PFSK-1 (cell line): Measurements from ENCODE around the gene CERS5.

ENCODE experiments used
- FOXP2 ChIP-seq: optimal IDR thresholded peaks from 2 replicates; pipeline ENCODE3; 2011; ENCODE audit warnings: borderline replicate concordance, control low read depth, inconsistent platforms; ENCODE audit not compliant: insufficient read depth; ENCODE audit errors: extremely low read length, extremely low read depth
- POLR2AphosphoS5 ChIP-seq: IDR thresholded peaks from 2 replicates; pipeline ENCODE4 v1.6.1; 2012; ENCODE audit warnings: low read depth, mild to moderate bottlenecking, control low read depth, low read length, moderate library complexity
- REST ChIP-seq, 2 experiments: IDR thresholded peaks; 2 replicates each; pipeline versions ENCODE4 v1.6.1 to v1.8.0; 2011 to 2012; ENCODE audit warnings: low read depth in 2 of 2, low read length in 2 of 2, control low read depth in 1 of 2, inconsistent platforms in 1 of 2, mild to moderate bottlenecking in 1 of 2, moderate library complexity in 1 of 2; ENCODE audit not compliant: insufficient read depth in 1 of 2
- SIN3A ChIP-seq: IDR thresholded peaks from 2 replicates; pipeline ENCODE4 v1.6.1; 2012; ENCODE audit warnings: mild to moderate bottlenecking, low read length, moderate library complexity, borderline replicate concordance; ENCODE audit not compliant: insufficient read depth
- TAF1 ChIP-seq: IDR thresholded peaks from 2 replicates; pipeline ENCODE4 v1.6.1; 2012; ENCODE audit warnings: low read length, control low read depth, borderline replicate concordance; ENCODE audit not compliant: insufficient read depth

Gene CERS5

GRCh38 chr12:50184261-50184660 lies 17.1 kb upstream of the CERS5 start:
- TF ChIP-seq TAF1 = no peak
- TF ChIP-seq POLR2AphosphoS5 = no peak
- no peak for TF ChIP-seq FOXP2
- TF ChIP-seq REST (IDR thresholded peaks at IDR 0.05; ENCODE audit: insufficient read depth in 1 of 2, low read depth in 2 of 2, low read length in 2 of 2) = no peak
- no peak for TF ChIP-seq SIN3A

GRCh38 chr12:50182461-50182860 lies 15.3 kb upstream of the CERS5 start:
- TF ChIP-seq TAF1 = no peak
- no peak for TF ChIP-seq REST (IDR thresholded peaks at IDR 0.05; ENCODE audit: insufficient read depth in 1 of 2, low read depth in 2 of 2, low read length in 2 of 2)
- TF ChIP-seq SIN3A = no peak
- no peak for TF ChIP-seq FOXP2
- TF ChIP-seq POLR2AphosphoS5 = no peak

GRCh38 chr12:50181691-50182090 lies 14.5 kb upstream of the CERS5 start:
- TF ChIP-seq POLR2AphosphoS5 (no peak), SIN3A (no peak), REST (IDR thresholded peaks at IDR 0.05; ENCODE audit: insufficient read depth in 1 of 2, low read depth in 2 of 2, low read length in 2 of 2) (no peak), TAF1 (no peak), FOXP2 (no peak)

- TF ChIP-seq REST (IDR thresholded peaks at IDR 0.05; ENCODE audit: insufficient read depth in 1 of 2, low read depth in 2 of 2, low read length in 2 of 2) = no peak
- no peak for TF ChIP-seq TAF1
- TF ChIP-seq SIN3A = no peak
- TF ChIP-seq POLR2AphosphoS5 = no peak
- TF ChIP-seq FOXP2 = no peak
Observed at GRCh38 chr12:50175716-50176026, 8.5 kb upstream of the CERS5 start.

GRCh38 chr12:50174971-50175715 lies 8.0 kb upstream of the CERS5 start:
- TF ChIP-seq FOXP2 (no peak), POLR2AphosphoS5 (no peak), TAF1 (no peak), SIN3A (no peak), REST (IDR thresholded peaks at IDR 0.05; ENCODE audit: insufficient read depth in 1 of 2, low read depth in 2 of 2, low read length in 2 of 2) (no peak)
